Measurements from ENCODE around the gene SDK1. TPM values are rescaled to one million over a fixed set of nuclear protein-coding genes. Genes with fewer than 3 reads are reported as not detected.

Gene SDK1
- total RNA-seq, 2 donors from 2014 or later: 1.3 to 2.6 TPM

DNA sequence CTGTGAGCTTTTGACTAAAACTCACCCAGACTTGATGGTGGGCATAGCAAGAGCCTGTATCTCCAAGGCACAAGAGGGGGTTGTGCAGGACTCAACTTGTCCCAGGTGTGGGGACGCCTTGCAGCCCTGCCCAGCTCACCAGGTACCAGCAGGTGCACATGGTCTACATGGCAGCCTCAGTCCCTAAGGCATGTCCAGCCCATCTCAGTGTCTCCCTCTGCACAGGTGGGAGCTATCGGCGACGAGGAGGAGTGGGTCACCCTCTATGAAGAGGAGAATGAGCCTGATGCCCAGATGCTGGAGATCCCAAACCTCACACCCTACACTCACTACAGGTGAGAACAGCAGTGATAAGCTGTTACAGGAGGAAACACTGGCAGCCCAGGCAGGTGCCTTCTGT lies 809.4 kb downstream of the SDK1 start:
- intact Hi-C loops (cut with DNase I): no loop called here
- no peak for DNase-seq
- Histone ChIP-seq H3K9ac (ENCODE audit: low read depth in 2 of 2, low read length in 2 of 2) (no peak overlapping the region), H3K27me3 (no peaks in the 10 kb centered on the region), H3K27ac (no peak overlapping the region), H3K4me1 (no peaks in the 10 kb centered on the region), H3K36me3 (no peaks in the 10 kb centered on the region), H3K9me3 (no peaks in the 10 kb centered on the region), H3K4me3 (no peak overlapping the region)
- no peak for TF ChIP-seq CTCF (IDR thresholded peaks at IDR 0.05)

DNA sequence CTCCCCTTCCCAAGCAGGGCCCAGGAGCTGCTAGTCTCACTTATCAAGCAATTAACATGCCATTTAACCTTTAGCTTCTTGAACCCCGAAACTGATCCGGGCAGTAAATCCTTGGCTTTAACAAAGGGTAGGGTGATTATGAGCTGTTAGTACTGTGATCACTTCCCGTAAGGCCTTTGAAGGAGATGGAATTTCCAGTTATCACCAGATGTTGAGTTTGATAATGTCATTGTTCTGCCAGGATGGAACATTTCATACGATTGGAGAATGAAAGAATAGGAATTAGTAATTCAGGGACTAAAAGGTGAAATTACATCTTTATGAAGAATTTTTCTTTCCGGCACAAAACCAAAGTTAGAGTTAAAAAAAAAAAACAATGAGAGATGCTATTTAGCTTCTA lies 810.1 kb downstream of the SDK1 start:
- TF ChIP-seq CTCF (IDR thresholded peaks at IDR 0.05): no peak
- no peak for DNase-seq
- H3K27ac ChIP-seq: no peak overlapping the region

GRCh38 chr7:4113271-4113670 lies 812.2 kb downstream of the SDK1 start:
- DNase-seq: no peak
- no peaks in the 10 kb centered on the region for H3K36me3 ChIP-seq

More for the DNA sequence above, 810.1 kb downstream of the SDK1 start:
- Histone ChIP-seq H3K9me3 (no peaks in the 10 kb centered on the region), H3K27me3 (no peaks in the 10 kb centered on the region), H3K36me3 (no peaks in the 10 kb centered on the region), H3K4me1 (no peaks in the 10 kb centered on the region), H3K9ac (ENCODE audit: low read depth in 2 of 2, low read length in 2 of 2) (no peak overlapping the region), H3K4me3 (no peak overlapping the region)
- intact Hi-C loops (cut with DNase I): no loop called here

GRCh38 chr7:4113976-4114375 lies 812.9 kb downstream of the SDK1 start:
- no peak for DNase-seq
- no peak overlapping the region for H3K27ac ChIP-seq
- intact Hi-C loops (cut with DNase I): no loop called here

More at GRCh38 chr7:4113271-4113670, 812.2 kb downstream of the SDK1 start:
- Histone ChIP-seq H3K4me3 (no peak overlapping the region), H3K9me3 (no peaks in the 10 kb centered on the region), H3K27me3 (no peaks in the 10 kb centered on the region), H3K27ac (no peak overlapping the region), H3K4me1 (no peaks in the 10 kb centered on the region), H3K9ac (ENCODE audit: low read depth in 2 of 2, low read length in 2 of 2) (no peak overlapping the region)
- intact Hi-C loops (cut with DNase I): no loop called here
- no peak for TF ChIP-seq CTCF (IDR thresholded peaks at IDR 0.05)

DNA sequence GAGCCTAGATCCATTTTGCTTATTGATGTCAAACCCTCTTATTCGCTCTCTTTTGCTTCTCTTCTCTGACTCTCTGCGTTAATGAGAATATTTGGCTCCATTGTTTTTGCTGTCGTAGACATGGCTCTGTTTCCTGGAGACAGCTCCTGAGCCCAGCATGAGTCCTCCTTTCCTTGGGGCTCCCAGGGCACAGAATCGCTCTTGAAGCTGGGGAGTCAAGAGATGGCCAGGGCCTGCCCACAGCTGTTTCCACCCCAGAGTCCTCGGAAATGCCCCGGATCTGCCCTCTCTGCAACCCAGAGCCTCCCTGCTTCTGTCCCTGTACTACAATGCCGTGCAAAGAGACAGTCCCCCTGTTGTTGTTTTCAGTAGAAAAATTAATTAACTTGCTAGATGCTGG lies 814.4 kb downstream of the SDK1 start:
- intact Hi-C loops (cut with DNase I): no loop called here
- H3K4me1 ChIP-seq: no peaks in the 10 kb centered on the region
- no peak overlapping the region for H3K4me3 ChIP-seq
- no peak overlapping the region for H3K27ac ChIP-seq
- DNase-seq: no peak
- peaks cover 4% of the 10 kb centered on the region for H3K9me3 ChIP-seq
- H3K27me3 ChIP-seq: no peaks in the 10 kb centered on the region
- no peak for TF ChIP-seq CTCF (IDR thresholded peaks at IDR 0.05)
- H3K9ac ChIP-seq (ENCODE audit: low read depth in 2 of 2, low read length in 2 of 2): no peak overlapping the region
- H3K36me3 ChIP-seq: no peaks in the 10 kb centered on the region

More at GRCh38 chr7:4113976-4114375, 812.9 kb downstream of the SDK1 start:
- Histone ChIP-seq H3K36me3 (no peaks in the 10 kb centered on the region), H3K4me1 (no peaks in the 10 kb centered on the region), H3K9me3 (no peaks in the 10 kb centered on the region), H3K4me3 (no peak overlapping the region), H3K27me3 (no peaks in the 10 kb centered on the region), H3K9ac (ENCODE audit: low read depth in 2 of 2, low read length in 2 of 2) (no peak overlapping the region)
- no peak for TF ChIP-seq CTCF (IDR thresholded peaks at IDR 0.05)

Data from colonic mucosa (tissue), 4 donors.